HG03103 (cell line): ENCODE measurements around the gene SLC25A12.
"Not testable (repeated sequence)": the region's sequence is repeated elsewhere in the genome, so short reads cannot be mapped to it uniquely, and the experiment has no call there.

ENCODE experiments used
- ATAC-seq: cut with Tn5 transposase; IDR thresholded peaks from one replicate; pipeline ENCODE4 v1.9.1; 2021; ENCODE audit warnings: low read depth; ENCODE audit not compliant: unreplicated experiment

Gene SLC25A12

DNA sequence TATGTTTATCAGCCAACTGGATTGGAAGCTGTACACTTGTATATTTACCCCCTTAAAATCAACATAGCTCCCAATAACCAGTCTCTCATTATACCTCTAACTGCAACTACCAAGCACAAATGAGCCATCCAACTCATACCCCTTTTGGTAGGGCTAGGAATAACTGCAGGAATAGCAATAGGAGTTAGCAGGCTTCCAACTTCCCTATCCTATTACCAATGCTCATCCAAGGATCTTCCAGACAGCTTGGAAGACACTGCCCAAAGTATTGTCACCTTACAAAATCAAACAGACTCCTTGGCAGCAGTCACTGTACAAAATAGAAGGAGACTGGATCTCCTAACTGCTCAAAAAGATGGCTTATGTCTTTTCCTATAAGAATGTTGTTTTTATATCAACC is 61.6 kb downstream of the SLC25A12 start:
- ATAC-seq: no peak

DNA sequence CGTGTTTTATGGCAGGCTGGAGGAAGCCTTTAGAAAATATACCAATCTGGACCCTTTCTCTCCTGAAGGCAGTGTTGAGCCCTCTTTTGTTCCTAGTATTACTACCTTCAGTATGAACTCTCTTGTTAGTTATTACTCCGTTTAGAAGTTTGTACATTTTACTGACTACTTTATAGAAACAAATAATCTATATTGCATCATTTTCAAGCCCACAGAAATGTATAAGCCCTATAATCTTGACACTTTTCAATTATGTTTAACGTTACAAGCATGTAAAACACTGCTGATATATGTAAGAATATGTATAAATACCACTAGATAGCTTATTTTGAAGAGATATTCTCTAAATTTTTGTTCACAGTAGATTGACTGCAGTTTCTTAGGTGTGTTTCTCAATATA is 64.0 kb downstream of the SLC25A12 start:
- ATAC-seq: no peak

DNA sequence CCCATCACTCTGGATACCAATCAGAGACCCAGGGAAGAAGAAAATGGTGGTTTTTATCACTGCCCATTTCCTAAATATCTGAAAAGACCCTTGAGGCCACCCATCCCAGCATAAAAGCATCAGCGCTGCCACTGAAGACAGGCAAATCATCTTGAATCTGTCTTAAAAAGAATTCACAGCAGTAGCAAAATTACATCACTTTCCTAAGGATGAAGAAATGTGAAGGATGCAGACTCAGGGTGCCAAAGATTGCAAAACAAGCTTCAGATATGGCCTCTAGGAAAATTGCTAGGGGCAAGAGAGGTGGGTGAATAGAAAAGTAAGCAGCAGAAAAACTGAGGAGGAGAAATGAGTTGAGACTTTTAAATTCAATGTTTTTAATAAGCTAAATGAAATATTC is 70.0 kb downstream of the SLC25A12 start:
- ATAC-seq: no peak

GRCh38 chr2:171822525-171823322 is 71.3 kb downstream of the SLC25A12 start:
- ATAC-seq: no peak

GRCh38 chr2:171819453-171819852 is 74.6 kb downstream of the SLC25A12 start:
- no peak for ATAC-seq

- ATAC-seq: no peak
Measured at GRCh38 chr2:171814883-171815282, 79.2 kb downstream of the SLC25A12 start.

GRCh38 chr2:171814174-171814573 is 79.9 kb downstream of the SLC25A12 start:
- ATAC-seq: no peak

DNA sequence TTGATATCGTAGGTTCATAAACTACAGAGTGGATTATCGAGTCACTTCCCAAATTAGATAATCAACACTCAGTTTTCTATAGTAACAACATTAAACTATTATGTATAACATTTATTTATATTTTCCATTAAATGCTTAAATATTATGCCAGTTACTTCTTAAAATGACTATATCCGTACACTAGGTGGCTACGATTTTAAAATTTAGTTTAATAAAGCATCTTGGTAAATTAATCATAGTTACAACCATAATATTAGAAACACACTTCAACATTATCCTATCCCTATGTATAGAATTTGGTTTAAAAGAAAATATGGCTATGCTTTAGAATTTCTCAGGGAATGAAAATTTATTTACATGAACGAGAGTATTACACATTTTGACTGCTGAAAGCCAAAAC is 80.3 kb downstream of the SLC25A12 start:
- no peak for ATAC-seq

GRCh38 chr2:171813126-171813525 is 80.9 kb downstream of the SLC25A12 start:
- ATAC-seq: no peak

GRCh38 chr2:171811245-171811628 is 82.8 kb downstream of the SLC25A12 start:
- ATAC-seq: no peak

GRCh38 chr2:171810422-171811244 is 83.4 kb downstream of the SLC25A12 start:
- ATAC-seq: no peak

DNA sequence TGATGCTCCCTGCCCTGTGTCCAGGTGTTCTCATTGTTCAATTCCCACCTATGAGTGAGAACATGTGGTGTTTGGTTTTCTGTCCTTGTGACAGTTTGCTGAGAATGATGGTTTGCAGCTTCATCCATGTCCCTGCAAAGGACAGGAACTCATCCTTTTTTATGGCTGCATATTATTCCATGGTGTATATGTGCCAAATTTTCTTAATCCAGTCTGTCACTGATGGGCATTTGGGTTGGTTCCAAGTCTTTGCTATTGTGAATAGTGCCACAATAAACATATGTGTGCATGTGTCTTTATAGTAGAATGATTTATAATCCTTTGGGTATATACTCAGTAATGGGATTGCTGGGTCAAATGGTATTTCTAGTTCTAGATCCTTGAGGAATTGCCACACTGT is 85.2 kb downstream of the SLC25A12 start:
- not testable (repeated sequence) for ATAC-seq

DNA sequence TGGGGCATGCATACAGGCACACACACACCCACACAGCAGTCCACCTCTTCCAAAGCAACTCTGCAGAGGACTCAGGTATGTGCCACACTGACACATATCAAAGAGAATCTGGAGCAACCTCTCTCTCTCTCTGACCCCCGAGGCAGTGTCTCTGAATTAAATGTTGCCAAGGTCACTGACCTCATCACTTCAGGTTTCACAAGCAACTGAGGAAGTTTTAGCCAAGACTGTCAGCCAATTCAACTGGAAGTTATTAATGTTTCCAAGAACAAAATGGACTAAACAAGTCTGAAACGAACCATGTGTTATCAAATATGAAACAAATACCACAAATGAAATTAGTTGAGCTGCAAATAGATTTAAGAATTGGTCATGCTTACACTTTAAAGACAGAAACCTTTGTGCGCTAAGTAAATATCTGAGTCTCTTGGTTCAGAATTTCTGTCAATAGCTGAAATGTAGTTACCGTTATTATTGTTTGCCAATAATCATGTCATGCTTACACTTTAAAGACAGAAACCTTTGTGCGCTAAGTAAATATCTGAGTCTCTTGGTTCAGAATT is 86.1 kb downstream of the SLC25A12 start:
- no peak for ATAC-seq

GRCh38 chr2:171807119-171807518 is 86.9 kb downstream of the SLC25A12 start:
- ATAC-seq: no peak

- ATAC-seq: no peak
Measured at GRCh38 chr2:171804456-171804855, 89.6 kb downstream of the SLC25A12 start.

DNA sequence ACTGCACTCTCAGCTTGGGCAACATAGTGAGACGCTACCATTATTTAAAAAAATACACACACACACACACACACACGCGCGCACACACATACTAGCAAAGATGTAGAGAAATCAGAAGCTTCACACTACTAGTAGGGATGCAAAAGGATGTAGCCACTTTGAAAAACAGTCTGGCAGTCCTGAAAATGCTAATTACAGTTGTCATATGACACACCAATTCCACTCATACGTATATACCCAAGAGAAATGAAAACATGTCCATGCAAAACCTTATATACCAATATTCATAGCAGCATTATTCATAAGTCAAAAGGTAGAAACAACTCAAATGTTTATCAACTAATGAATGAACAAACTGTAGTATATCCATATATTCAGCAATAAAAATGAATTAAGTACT is 90.3 kb downstream of the SLC25A12 start:
- no peak for ATAC-seq

- no peak for ATAC-seq
Measured at GRCh38 chr2:171800639-171801038, 93.4 kb downstream of the SLC25A12 start.

- ATAC-seq: no peak
Measured at GRCh38 chr2:171798156-171798820, 95.8 kb downstream of the SLC25A12 start.

- no peak for ATAC-seq
Measured at GRCh38 chr2:171794918-171795317, 99.1 kb downstream of the SLC25A12 start.

DNA sequence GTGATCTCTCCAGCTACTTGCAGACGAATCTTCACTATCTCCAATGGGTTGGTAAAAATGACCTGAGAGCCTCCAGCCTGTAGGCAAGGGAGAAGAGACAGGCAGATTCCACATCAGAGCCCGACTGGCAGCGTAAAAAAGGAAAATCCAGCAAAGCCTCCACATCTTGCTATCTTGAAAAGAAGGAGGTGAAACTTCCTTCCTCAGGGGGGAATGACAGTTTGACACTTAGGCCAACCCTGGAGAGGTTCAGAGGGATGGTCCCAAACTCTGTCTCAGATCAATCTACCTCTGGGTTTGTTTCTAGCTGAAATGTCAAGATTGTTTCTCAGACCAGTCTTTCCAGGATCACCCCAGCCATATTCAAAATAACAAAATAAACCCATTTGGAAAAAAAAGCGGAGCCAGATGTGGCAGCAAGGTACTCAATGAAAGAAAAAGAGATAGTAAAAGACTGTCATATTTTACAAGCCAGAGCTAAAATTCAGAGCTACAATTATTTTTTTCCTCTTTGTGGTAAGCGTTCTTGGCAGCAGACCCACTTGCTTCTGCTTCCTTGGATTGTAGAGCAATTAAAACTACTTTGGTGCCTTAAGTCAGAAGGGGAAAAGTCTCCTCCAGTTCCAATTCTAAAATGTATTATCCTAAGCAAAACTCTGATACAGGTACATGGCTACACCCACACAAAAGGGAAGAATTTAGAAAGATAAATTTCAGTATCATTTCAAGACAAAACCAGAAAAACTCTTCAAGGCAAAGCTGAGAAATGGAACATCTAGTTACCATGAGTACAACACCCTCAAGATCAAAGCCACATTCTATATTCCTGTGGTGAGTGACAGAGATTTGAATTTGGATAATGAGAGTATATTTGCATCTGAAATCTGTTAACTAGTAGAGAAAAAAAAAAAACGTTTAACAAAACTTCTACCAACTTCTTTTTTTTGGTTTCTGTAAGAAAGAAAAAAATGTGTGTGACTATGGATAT is 100.1 kb downstream of the SLC25A12 start:
- ATAC-seq: no peak
